NCI-H2029 (cell line): ENCODE data around the gene VN1R2.
"Not testable (repeated sequence)": the region's sequence is repeated elsewhere in the genome, so short reads cannot be mapped to it uniquely, and the experiment has no call there.

Experiments used
- DNase-seq: peaks from one replicate; lab custom pipeline; 2025; lab: John Stamatoyannopoulos, UW

VN1R2 gene, protein sequence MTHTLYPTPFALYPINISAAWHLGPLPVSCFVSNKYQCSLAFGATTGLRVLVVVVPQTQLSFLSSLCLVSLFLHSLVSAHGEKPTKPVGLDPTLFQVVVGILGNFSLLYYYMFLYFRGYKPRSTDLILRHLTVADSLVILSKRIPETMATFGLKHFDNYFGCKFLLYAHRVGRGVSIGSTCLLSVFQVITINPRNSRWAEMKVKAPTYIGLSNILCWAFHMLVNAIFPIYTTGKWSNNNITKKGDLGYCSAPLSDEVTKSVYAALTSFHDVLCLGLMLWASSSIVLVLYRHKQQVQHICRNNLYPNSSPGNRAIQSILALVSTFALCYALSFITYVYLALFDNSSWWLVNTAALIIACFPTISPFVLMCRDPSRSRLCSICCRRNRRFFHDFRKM

DNA sequence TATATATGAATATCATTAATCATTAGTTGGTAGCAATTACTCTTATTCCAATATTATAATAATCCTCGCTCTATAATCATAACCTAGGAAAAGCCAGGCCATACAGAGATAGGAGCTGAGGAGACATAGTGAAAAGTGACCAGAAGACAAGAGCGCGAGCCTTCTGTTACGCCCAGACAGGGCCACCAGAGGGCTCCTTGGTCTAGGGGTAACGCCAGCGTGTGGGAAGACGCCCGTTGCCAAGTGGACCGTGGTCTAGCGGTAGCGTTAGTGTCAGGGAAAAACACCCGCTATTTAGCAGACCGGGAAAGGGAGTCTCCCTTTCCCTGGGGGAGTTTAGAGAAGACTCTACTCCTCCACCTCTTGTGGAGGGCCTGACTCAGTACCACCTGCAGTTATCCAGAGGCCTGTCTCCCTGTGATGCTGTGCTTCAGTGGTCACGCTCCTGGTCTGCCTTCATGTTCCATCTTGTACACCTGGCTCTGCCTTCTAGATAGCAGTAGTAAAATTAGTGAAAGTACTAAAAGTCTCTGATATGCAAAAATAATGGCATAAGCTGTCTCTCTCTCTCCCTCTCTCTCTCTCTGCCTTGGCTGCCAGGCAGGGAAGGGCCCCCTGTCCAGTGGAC lies at the start of gene VN1R2:
TSS of gene VN1R2 (plus strand) at position 578 of the 628 bp plus-strand sequence. CDS start 84 bp downstream, outside the sequence.
- not testable (repeated sequence) for DNase-seq

DNA sequence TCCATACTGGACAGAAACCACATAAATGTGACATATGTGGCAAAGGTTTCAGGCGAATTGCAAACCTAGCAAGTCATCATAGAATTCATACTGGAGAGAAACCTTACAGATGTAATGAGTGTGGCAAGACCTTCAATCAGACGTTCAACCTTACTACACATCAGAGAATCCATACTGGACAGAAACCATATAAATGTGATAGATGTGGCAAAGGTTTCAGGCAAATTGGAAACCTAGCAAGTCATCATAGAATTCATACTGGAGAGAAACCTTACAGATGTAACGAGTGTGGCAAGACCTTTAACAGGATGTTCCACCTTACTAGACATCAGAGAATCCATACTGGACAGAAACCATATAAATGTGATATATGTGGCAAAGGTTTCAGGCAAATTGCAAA lies 46.5 kb upstream of the VN1R2 start:
- DNase-seq = not testable (repeated sequence)

DNA sequence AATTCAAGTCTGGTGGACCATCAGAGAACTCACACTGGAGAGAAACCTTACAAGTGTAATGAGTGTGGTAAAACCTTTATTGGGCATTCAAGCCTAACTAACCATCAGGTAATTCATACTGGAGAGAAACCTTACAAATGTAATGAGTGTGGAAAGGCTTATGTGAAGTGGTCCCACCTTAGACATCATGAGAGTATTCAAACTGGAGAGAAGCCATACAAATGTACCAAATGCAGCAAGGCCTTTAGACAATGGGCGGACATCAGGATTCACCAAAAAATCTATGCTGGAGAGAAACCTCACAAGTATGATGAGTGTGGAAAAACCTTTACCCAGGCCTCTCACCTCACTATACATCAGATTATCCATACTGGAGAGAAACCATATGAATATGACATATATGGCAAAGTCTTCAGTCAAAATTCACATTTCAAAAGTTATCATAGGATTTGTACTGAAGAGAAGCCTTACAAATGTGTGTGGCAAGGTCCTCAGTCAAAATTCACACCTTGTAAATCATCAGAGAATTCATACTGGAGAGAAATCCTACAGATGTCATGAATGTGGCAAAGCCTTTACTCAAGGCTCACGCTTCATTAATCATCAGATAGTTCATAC lies 45.3 kb upstream of the VN1R2 start:
- no peak for DNase-seq

DNA sequence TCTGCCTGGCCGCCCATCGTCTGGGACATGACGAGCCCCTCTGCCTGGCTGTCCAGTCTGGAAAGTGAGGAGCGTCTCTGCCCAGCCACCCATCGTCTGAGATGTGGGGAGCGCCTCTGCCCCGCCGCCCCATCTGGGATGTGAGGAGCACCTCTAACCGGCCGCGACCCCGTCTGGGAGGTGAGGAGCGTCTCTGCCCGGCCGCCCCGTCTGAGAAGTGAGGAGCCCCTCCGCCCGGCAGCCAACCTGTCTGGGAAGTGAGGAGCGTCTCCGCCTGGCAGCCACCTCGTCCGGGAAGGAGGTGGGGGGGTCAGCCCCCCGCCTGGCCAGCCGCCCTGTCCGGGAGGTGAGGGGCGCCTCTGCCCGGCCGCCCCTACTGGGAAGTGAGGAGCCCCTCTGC lies 35.4 kb upstream of the VN1R2 start:
- not testable (repeated sequence) for DNase-seq

DNA sequence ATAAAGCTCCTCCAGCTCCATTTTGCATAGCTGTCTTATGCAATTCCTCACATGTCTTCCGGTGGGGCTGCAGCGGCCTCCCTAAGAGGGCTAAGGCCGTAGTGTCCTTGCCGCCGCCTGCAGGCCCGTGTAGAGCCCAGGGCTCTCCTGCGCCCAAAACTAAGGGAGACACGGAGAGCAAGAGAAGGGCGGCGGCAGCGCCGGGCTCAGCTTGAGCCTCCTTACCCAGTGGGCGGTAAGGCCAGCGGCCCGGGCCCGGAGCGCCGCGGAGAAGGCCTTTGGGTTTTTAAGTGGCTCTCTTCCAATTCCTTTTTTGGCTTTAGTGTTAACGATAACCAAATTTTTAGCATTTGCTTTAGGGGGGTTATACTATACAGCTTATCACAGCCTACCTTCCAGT lies 33.5 kb upstream of the VN1R2 start:
- no peak for DNase-seq

DNA sequence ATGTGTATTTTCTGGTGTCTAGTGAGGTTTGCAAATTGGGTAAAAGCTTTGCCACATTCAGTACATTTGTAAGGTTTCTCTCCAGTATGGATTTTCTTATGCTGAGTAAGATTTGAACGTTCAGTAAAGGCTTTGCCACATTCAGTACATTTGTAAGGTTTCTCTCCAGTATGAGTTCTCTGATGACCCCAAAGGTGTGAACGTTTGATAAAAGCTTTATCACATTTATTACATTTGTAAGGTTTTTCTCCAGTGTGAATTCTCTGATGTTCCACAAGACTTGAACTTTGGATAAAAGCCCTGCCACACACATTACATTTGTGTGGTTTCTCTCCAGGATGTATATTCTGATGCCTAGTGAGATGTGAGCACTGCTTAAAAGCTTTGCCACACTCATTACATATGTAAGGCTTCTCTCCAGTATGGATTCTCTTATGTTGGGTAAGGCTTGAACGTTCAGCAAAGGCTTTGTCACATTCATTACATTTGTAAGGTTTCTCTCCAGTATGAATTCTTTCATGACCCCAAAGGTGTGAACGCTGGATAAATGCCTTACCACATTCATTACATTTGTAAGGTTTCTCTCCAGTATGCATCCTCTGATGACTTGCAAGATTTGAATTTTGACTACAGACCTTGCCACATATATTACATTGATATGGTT lies 20.8 kb upstream of the VN1R2 start:
- no peak for DNase-seq

DNA sequence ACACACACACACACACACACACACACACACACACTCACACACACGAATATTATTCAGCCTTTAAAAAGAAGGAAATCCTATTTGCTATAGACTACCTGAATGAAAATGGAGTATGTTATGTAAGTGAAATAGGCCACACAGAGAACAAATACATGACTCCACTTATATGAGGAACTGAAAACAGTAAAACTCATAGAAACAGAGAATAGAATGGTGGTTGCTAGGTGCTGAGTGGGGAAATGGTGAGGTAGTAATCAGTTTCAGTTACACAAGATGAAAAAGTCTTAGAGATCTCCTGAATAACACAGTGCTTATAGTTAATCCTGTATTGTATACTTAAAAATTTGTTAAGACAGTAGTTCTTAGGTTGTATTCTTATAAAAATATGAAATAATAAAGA lies 11.6 kb upstream of the VN1R2 start:
- no peak for DNase-seq

DNA sequence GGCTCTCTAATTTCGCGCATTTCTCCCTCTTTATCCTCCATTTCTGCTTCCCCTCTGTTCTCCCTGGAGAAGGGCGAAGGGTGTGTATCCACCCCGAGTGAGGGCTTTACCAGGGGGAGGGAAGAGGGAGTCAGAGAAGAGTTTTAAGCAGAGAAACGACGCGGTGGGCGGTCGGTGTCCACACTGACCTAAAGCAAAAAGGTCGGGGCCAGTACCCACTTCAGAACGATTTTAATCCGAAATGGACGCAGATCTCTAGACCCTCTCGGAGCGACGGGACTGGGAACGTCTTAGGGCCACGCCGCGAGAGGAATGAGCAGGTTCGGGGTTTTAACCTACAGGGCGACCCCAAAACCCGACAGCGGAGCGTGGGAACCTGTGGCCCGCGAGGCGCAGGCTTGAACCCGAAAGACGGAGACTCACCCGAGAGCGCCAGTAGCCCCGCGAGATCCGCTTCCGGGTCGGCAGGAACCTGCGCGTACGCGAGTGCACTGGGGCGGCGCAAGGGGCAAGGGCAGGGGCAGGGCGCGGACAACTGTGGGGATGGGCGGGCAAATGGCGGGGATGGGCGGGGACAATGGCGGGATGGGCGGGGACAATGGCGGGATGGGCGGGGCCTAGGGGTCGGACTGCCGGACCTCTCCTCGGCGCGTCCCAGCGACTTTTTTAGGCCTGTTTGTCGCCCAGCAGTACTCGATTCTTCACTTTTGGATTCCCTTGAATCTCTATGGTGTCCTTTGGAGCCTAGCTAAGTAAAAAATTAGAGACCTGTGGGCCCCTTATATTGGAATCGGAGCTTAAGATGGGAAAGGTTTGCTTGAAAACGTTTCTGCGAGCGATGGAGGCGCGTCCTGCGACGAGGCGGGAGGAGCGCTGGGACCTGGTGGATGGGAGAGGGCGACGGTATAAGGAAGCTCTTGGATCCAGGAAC lies 3.4 kb upstream of the VN1R2 start, which contains the start of gene ZNF677:
TSS of gene ZNF677 (minus strand) at position 463 of the 931 bp plus-strand sequence. CDS start 3,323 bp downstream, outside the sequence.
- DNase-seq = no peak

DNA sequence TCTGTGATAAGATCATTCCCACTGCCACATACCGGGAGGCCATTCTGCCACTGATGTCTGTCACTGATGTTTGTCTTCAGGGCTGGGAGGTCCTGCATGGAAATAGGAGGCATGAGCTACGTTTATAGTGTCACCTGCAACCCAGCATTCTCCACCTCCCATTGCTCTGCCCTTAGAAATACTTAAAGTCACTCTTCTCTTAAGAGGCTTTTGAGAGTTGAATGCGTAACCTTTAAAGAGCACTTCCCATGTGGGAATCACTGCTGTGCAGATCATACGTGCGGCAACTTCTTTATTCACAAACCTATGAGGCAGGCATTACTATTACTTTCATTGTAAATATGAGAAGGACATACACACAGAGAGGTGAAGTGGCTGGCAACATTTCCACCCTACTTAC lies 9.5 kb downstream of the VN1R2 start, which contains the start of gene VN1R4:
TSS of gene VN1R4 (minus strand) at position 101 of the 400 bp plus-strand sequence. CDS start at position 43, 58 bp downstream.
- not testable (repeated sequence) for DNase-seq

DNA sequence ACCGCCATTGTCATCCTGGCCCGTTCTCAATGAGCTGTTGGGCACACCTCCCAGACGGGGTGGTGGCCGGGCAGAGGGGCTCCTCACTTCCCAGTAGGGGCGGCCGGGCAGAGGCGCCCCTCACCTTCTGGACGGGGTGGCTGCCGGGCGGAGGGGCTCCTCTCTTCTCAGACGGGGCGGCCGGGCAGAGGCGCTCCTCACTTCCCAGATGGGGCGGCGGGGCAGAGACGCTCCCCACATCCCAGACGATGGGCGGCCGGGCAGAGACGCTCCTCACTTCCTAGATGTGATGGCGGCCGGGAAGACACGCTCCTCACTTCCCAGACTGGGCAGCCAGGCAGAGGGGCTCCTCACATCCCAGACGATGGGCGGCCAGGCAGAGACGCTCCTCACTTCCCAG lies 11.8 kb downstream of the VN1R2 start:
- not testable (repeated sequence) for DNase-seq

DNA sequence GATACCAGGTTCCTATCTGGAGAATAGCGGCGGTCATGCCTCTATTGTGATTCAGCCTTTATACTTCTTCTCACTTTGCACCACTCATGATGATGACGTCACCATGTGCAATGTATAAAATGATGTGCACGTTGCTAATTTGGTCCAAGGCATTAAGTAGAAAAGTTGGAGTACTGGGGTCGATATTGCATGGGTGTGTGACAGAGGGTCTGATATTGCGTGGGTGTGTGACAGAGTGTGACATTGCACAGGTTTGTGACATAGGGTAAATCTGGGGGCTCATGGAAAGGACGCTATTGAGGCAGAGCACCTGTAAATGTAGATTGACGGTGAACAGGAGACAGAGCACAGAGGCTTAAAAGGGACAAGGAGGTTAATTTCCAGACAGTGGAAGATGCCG lies 14.0 kb downstream of the VN1R2 start:
- no peak for DNase-seq

DNA sequence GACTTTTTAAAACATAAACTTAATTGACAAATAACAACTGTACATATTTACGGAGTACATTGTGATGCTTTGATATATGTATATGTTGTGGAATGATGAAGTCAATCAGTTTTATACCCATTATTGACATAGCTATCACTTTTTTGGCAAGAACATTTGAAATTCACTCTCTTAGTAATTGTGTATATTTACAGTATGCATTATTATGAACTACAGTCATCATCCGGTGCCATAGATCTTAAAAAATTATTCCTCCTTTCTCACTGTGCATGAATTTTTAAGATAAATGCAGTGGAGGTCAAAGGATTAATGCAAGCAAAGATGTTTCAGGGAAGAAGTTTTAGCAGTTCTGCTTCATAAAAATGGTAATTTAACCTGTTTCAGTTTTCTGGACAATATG lies 17.4 kb downstream of the VN1R2 start:
- DNase-seq = no peak

DNA sequence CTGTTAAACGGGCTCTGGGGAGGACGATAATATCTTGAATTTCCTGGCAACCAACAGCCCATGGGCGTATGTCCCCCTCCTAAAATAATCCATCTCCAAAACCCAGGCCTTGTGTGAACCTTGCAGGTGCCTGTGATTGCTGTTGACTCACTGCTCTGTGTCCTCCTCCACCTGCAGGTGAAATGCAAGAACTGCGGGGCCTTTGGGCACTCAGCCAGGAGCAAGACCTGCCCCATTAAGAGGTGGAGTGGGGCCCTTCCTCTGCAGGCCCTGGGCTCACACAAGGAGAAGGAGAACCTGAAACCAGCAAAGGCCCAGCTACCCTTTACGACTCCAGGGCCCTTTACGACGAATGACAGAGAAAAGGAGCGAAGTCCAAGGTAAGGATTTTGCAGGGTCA lies 23.9 kb downstream of the VN1R2 start:
- not testable (repeated sequence) for DNase-seq

DNA sequence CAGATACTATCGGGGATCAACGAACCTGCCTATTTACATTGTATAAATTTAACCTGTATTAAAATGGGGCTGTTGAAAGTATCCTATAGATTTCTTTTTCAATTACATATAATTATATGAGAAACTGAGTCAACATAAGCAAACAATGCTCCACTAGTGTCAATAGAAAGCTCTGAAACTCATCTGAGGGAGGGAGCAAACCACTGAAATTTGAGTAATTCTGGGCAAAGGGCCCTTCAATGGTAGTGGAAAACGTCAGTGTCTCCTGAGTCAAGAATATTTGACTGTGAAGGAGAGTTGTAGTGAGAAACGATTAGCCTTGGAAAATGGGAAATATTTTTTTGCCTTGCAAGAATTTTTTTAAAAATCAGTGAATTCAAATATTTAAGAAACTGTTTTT lies 27.0 kb downstream of the VN1R2 start:
- no peak for DNase-seq

DNA sequence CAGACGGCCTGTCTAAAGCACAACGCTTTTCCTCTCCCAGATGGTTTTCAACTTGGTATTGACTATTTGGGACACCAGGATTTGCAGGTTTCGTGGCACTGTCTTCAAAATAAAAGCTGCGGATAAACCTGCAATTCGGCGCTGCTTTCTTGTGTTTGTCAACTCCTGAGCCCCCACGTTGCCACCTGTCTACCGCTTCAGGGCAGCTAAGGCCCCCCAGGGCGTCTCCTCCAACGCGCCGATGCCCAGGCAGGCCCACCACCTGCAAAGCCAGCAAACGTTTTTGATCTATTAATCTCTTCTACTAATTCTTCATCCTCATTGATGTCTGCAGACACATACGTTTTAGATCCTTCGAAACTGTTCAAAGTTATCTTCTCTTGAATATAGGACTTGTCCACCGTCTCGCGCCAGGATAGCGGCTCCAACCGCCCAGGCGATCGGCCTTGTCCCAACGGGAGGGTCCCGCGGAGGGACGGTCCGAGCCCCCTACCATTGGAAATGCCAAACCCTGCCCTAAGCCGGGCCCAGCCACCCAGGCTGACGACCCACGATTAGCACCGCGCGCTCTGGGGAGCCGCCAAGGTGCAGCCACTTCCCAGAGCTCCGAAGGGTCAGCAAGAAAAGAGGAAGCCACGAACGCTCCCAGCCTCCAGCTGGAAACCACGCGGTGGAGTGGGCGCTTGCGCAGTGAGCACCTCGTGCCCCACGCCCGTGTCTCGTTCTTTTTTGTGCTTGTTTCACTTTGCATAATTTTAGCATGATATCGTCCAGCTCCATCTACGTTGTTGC lies 32.9 kb downstream of the VN1R2 start:
- no peak for DNase-seq

DNA sequence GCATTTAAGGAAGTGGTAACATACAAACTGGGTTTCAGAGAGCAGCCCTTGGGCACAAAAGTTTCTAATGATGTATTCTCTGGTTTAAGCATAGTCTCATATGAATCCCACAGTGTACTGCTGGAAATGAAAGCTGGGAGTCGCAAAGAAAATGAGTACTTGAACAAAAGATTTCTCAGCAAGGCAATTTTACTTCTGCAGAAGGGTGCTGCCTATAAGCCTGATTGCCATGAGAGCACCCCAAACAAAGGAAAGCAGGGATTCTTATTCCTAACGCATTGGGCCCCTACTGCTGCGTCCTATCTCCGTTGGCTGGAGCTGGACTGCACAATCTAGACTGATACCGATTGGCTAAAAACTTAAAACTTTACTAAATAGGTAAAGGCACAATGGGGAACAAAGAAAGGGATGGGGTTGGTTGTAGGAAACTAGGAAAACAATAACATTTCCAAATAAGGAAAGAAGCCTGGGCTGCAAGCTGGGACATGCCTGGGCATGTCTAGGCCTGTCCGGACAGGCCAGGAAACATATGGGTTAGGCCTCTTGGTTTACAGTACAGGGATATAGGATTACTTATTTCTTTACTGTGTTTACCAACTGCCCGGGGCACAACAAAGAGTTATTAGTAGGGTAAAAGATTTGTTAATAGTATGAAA lies 36.8 kb downstream of the VN1R2 start:
- DNase-seq = no peak

DNA sequence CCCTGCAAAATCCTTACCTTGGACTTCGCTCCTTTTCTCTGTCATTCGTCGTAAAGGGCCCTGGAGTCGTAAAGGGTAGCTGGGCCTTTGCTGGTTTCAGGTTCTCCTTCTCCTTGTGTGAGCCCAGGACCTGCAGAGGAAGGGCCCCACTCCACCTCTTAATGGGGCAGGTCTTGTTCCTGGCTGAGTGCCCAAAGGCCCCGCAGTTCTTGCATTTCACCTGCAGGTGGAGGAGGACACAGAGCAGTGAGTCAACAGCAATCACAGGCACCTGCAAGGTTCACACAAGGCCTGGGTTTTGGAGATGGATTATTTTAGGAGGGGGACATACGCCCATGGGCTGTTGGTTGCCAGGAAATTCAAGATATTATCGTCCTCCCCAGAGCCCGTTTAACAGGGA lies 43.2 kb downstream of the VN1R2 start:
- not testable (repeated sequence) for DNase-seq

DNA sequence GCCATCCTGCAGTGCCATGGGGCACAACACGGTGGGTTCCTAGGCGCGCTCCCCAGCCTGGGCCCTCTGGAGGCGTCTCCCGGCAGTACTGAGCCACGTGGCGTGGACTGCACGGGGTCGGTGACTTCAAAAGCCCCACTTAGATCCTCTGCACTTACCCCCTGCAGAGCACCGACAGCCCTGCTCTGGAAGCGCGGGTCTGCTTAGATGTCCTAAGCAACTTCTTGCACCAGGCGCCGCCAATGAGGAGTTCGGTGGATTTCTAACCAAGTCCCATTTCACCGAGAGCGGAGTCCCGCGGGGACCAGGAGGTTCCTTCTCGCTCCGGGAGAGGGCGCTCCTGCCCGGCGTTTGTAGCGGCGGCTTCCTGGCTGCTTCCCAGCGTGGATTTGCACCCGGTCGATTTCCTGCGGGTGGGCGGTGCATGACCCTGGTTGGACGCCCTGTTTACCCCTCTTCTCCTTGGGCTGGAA lies 50.3 kb downstream of the VN1R2 start:
- DNase-seq = no peak
